ENCODE measurements around the gene PERM1.
"Not testable (repeated sequence)": the region's sequence is repeated elsewhere in the genome, so short reads cannot be mapped to it uniquely, and the experiment has no call there.

Gene PERM1

GRCh38 chr1:950881-951280 is 31.0 kb downstream of the PERM1 start:
- Histone ChIP-seq H4K20me1 (ENCODE audit: control insufficient read depth, insufficient read depth, low read depth, low read length) (0 out of 2 replicates have a peak, but pooled peaks cover 6% of the 10 kb centered on the region), H3K4me1 (ENCODE audit: control insufficient read depth, low read length) (no peaks in the 10 kb centered on the region), H3K27me3 (ENCODE audit: control insufficient read depth, low read length) (no peaks in the 10 kb centered on the region), H3K9me3 (ENCODE audit: control insufficient read depth, insufficient read depth, low read length) (no peaks in the 10 kb centered on the region), H3K27ac (ENCODE audit: low read depth, low read length) (no peak overlapping the region), H3F3A (ENCODE audit: control insufficient read depth, insufficient read depth) (no peaks in the 10 kb centered on the region), H3K4me3 (ENCODE audit: low read length) (no peak overlapping the region), H3K36me3 (ENCODE audit: control insufficient read depth, low read length) (peaks cover 93% of the 10 kb centered on the region), H3K79me2 (ENCODE audit: control insufficient read depth, low read length) (no peaks in the 10 kb centered on the region), H3K4me2 (ENCODE audit: low read length) (no peak overlapping the region), H3K9me2 (replicated peaks; ENCODE audit: control insufficient read depth, low read length) (no peaks in the 10 kb centered on the region)
- no peak for TF ChIP-seq EZH2phosphoT487 (IDR thresholded peaks at IDR 0.05; ENCODE audit: borderline replicate concordance, low read length)
- TF ChIP-seq, protein P1, sequence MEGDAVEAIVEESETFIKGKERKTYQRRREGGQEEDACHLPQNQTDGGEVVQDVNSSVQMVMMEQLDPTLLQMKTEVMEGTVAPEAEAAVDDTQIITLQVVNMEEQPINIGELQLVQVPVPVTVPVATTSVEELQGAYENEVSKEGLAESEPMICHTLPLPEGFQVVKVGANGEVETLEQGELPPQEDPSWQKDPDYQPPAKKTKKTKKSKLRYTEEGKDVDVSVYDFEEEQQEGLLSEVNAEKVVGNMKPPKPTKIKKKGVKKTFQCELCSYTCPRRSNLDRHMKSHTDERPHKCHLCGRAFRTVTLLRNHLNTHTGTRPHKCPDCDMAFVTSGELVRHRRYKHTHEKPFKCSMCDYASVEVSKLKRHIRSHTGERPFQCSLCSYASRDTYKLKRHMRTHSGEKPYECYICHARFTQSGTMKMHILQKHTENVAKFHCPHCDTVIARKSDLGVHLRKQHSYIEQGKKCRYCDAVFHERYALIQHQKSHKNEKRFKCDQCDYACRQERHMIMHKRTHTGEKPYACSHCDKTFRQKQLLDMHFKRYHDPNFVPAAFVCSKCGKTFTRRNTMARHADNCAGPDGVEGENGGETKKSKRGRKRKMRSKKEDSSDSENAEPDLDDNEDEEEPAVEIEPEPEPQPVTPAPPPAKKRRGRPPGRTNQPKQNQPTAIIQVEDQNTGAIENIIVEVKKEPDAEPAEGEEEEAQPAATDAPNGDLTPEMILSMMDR (IDR thresholded peaks at IDR 0.05; ENCODE audit: low read depth, low read length, poor library complexity, severe bottlenecking), result no peak

GRCh38 chr1:950268-950667 is 31.6 kb downstream of the PERM1 start:
- Histone ChIP-seq H3K4me1 (ENCODE audit: control insufficient read depth, low read length) (no peaks in the 10 kb centered on the region), H3F3A (ENCODE audit: control insufficient read depth, insufficient read depth) (no peaks in the 10 kb centered on the region), H3K79me2 (ENCODE audit: control insufficient read depth, low read length) (no peaks in the 10 kb centered on the region), H3K9me2 (replicated peaks; ENCODE audit: control insufficient read depth, low read length) (no peaks in the 10 kb centered on the region), H3K4me2 (ENCODE audit: low read length) (no peak overlapping the region), H3K27me3 (ENCODE audit: control insufficient read depth, low read length) (no peaks in the 10 kb centered on the region), H3K27ac (ENCODE audit: low read depth, low read length) (no peak overlapping the region), H3K36me3 (ENCODE audit: control insufficient read depth, low read length) (peaks cover 89% of the 10 kb centered on the region), H4K20me1 (ENCODE audit: control insufficient read depth, insufficient read depth, low read depth, low read length) (0 out of 2 replicates have a peak, but pooled peaks cover 6% of the 10 kb centered on the region), H3K4me3 (ENCODE audit: low read length) (no peak overlapping the region), H3K9me3 (ENCODE audit: control insufficient read depth, insufficient read depth, low read length) (no peaks in the 10 kb centered on the region)
- TF ChIP-seq, protein P1 (IDR thresholded peaks at IDR 0.05; ENCODE audit: low read depth, low read length, poor library complexity, severe bottlenecking), result no peak

DNA sequence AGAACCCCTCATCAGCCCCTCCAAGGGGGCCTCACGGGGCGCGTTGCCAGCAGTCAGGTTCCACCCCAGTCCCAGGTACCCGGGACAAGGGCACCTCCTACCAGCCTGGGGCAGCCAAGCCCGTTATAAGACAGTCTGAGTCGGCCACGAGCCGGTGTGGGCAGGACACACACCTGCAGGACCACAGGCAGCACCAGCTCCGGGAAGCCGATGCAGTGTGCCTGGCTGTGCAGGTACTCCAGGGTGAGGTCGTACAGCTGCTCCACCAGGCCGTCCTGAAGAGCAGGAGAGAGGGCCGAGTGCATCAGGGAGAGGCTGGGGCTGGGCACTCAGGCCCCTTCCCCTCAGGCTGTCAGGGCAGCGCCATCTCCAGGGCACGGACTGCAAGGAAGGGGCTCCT is 33.9 kb downstream of the PERM1 start:
- TF ChIP-seq, protein P1 (IDR thresholded peaks at IDR 0.05; ENCODE audit: low read depth, low read length, poor library complexity, severe bottlenecking), result no peak
- TF ChIP-seq EZH2phosphoT487 (IDR thresholded peaks at IDR 0.05; ENCODE audit: borderline replicate concordance, low read length), result no peak
- H3K27me3 ChIP-seq (ENCODE audit: control insufficient read depth, low read length), result peaks cover 2% of the 10 kb centered on the region
- no peak overlapping the region for H3K4me3 ChIP-seq (ENCODE audit: low read length)
- no peaks in the 10 kb centered on the region for H3K9me3 ChIP-seq (ENCODE audit: control insufficient read depth, insufficient read depth, low read length)
- no peaks in the 10 kb centered on the region for H3K9me2 ChIP-seq (replicated peaks; ENCODE audit: control insufficient read depth, low read length)
- no peak overlapping the region for H3K4me2 ChIP-seq (ENCODE audit: low read length)
- no peaks in the 10 kb centered on the region for H3F3A ChIP-seq (ENCODE audit: control insufficient read depth, insufficient read depth)
- H3K79me2 ChIP-seq (ENCODE audit: control insufficient read depth, low read length), result no peaks in the 10 kb centered on the region
- peaks cover 72% of the 10 kb centered on the region for H3K36me3 ChIP-seq (ENCODE audit: control insufficient read depth, low read length)
- H3K4me1 ChIP-seq (ENCODE audit: control insufficient read depth, low read length), result no peaks in the 10 kb centered on the region
- H4K20me1 ChIP-seq (ENCODE audit: control insufficient read depth, insufficient read depth, low read depth, low read length), result 0 out of 2 replicates have a peak, but pooled peaks cover 6% of the 10 kb centered on the region
- H3K27ac ChIP-seq (ENCODE audit: low read depth, low read length), result no peak overlapping the region

DNA sequence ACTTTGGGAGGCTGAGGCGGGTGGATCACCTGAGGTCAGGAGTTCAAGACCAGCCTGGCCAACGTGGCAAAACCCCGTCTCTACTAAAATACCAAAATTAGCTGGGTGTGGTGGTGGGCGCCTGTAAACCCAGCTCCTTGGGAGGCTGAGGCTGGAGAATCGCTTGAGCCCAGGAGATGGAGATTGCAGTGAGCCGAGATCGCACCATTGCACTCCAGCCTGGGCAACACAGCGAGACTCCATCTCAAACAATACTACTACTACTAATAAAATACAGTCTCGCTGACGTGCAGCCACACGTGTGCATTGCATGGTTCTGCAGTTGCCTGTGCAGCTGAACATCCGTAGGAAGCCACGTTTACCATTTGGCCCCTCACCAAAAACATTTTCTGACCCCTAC is 35.1 kb downstream of the PERM1 start:
- not testable (repeated sequence) for H3K27ac ChIP-seq (ENCODE audit: low read depth, low read length); H4K20me1 ChIP-seq (ENCODE audit: control insufficient read depth, insufficient read depth, low read depth, low read length); H3F3A ChIP-seq (ENCODE audit: control insufficient read depth, insufficient read depth); H3K9me2 ChIP-seq (replicated peaks; ENCODE audit: control insufficient read depth, low read length); H3K4me3 ChIP-seq (ENCODE audit: low read length); H3K4me1 ChIP-seq (ENCODE audit: control insufficient read depth, low read length); H3K79me2 ChIP-seq (ENCODE audit: control insufficient read depth, low read length); H3K4me2 ChIP-seq (ENCODE audit: low read length); H3K9me3 ChIP-seq (ENCODE audit: control insufficient read depth, insufficient read depth, low read length)
- H3K36me3 ChIP-seq (ENCODE audit: control insufficient read depth, low read length), result peaks cover 60% of the 10 kb centered on the region
- H3K27me3 ChIP-seq (ENCODE audit: control insufficient read depth, low read length), result peaks cover 14% of the 10 kb centered on the region

Data from DOHH2 (cell line).